GM18511 (cell line): ENCODE data around the gene MPO.

Source experiments
- ATAC-seq: cut with Tn5 transposase; IDR thresholded peaks from one replicate; pipeline ENCODE4 v1.9.1; 2021; ENCODE audit warnings: mild to moderate bottlenecking, moderate library complexity; ENCODE audit not compliant: unreplicated experiment

MPO gene

DNA sequence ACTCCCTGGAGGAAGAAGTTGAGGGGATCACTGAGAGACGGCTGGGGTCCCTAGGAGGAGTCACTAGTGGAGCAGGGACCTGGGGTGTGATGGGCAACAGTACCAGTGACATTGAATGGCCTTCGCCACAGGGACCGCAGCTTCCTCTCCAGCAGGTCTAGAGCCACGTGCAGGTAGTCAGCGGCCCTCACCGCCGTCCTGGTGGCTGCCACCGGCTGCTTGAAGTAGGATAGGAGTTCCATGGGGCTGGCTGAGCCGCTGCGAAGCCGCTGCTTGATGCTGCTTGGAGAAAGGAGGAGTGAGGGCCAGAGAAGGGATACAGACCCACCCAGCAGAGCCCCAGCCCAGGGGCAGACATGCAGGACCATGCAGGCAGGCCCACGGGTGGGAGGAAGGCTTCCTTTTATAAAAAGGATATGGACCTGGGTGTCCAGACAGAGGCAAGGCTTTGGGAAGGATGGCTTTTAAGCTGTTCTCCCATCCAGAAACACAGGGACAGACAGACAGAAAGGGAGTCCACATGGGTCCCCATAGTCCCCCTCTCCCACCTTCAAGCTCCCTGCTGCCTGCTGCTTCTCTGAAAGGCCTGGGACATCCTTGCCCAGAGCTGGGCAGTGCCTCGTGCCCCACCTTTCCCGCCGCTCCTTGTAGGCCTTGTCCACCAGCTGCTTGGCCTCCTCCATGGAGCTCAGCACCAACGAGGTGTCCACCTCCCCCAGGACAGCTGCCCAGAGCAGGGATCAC, 827 bp downstream of the MPO start:
- ATAC-seq: no peak

DNA sequence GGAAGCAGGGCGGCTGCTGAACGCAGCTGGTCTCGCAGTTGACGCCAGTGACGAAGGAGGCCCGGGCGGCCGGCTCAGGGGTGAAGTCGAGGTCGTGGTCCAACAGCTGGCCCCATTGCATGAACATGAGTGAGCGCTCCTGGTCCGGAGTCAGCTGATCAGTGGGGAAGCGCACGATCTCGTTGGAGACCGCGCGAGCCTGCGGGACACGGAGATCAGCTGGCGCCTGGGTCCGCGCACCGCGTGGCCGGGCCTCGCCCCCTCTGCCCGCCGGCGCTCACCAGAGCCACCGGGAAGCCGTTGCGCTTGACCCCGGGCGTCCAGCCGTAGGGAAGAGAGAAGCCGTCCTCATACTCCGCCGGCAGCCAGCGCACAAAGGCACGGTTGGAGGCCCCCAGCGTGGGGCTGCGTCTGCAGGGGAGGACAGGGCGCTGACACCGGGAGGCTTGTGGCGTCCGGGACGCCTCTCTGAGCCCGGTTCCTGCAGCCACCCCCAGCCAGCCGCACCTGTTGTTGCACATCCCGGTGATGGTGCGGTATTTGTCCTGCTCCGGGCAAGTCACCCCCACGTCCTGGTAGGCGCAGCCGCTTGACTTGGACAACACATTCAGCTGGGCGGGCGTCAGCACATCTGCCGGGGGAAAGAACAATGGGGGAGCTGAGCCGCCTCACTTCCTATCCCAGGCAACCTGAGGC, 1.6 kb downstream of the MPO start:
- no peak for ATAC-seq

DNA sequence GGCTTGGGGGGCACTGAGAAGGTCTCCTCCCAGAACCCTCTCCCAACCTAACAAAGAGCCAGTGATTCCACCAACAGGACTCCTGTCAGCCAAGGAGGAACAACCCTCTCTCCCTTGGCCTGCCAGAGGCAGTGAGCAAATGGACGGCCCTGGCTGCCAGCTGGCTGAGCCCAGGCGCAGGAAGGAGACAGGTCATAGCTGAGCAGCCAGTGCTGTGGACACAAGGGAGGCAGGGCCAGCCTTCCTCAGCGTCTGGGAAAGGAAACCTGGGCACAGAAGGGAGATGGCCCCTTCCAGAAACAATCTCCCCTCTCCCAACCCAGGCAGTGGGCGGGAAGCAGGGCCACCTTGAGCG, 2.1 kb downstream of the MPO start:
- ATAC-seq: no peak

DNA sequence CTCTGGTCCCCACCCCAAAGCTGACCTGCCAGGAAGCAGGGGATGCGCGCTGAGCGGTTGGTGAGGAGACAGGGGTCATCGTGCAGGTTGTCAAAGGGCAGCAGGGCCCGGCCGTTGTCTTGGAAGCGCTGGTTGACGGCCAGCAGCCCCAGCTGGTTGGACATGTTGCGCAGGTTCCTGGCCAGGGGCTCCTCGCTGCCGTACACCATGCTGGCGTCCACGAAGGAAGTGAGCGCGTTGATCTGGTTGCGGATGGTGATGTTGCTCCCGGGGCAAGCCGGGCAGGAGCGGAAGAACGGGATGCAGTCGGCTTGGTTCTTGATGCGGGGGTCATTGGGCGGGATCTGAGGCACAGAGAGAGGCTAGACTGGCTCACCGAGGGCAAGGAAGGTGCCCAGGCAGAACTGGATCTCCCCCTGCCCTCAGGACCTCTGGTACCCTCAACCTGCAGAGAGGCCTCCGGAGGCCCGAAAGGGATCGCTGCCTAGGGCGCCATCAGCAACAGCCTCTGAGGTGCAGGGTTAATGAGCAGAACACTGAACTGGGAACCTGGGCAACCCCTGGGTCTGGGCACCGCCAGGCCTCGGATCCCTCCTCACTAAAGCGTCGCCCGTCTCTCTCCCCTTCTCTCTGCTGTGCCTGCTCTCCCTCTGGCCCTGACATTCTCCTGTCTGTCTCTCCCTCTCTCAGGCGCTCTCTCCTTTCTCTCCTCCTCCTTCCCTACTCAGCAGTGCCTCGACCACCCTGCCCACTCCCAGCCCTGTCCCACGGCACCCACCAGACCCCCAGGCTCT, 2.7 kb downstream of the MPO start:
- ATAC-seq: no peak

DNA sequence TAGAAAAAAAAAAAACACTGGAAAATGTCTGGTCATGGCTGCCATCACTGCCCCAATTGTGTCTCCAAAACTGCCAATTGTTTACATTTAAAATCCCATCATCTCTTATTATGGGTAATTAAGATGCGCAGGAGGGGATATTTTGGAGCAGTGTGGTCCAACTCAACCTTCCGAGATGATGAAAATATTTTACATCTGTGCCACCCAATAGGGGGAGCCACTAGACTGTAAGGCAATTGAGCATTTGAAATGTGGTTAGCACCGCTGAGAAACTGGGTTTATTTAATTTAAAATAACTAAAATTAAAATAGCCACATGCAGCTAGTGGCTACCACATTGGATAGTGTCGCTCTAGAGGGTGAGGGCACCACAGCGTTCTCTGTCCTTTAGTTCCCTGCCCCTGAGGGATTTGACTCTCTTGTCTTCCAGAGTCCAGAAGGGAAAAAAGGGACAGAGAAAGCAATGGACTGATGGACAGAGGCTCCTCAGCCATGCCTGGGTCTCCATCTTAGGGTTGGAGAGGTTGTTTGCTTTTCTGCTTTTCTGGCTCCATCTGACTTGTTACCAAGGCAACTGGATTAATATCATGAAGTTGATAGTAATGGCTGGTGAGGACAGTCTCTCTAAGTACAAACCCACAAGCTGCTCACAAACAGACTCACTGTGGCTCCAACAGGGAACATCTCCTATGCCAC, 3.5 kb downstream of the MPO start:
- no peak for ATAC-seq

DNA sequence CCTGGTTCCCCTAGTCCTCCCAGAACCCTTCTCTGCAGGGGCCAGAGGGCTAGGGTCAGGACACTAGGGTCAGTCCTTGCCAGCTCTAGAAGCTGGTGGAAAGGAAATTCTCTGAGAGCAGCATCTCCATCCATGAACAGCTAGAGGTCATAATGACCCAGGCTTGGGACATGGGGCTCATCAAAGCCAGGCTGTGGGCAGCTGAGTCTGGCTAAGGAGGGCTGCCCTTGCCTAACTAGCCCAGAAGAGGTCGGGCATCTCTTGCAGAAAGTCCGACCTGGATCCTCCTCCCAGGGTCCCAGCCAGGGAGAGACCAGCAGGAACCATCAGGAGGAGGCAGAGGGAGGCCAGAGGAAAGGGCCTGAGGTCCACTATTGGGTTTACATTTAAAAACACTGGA, 4.3 kb downstream of the MPO start:
- ATAC-seq: no peak

DNA sequence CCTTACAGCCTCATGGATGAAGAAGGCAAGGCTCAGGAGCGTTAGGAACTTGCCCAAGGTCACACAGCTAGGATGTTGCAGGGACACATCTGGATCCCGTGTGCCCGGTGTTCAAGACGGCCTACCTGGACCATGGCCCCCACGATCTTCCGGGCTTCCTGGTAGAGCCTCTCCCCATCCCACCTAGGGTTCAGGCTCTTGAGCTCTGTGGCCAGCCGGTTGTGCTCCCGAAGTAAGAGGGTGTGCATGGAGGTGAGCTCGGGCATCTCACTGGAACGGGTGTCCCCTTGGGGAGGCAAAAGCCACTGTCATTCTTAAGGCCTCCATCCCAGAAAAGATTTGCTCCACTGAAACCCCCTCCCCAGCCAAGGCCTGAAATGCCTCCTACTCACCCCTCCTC, 5.3 kb downstream of the MPO start:
- ATAC-seq: no peak

DNA sequence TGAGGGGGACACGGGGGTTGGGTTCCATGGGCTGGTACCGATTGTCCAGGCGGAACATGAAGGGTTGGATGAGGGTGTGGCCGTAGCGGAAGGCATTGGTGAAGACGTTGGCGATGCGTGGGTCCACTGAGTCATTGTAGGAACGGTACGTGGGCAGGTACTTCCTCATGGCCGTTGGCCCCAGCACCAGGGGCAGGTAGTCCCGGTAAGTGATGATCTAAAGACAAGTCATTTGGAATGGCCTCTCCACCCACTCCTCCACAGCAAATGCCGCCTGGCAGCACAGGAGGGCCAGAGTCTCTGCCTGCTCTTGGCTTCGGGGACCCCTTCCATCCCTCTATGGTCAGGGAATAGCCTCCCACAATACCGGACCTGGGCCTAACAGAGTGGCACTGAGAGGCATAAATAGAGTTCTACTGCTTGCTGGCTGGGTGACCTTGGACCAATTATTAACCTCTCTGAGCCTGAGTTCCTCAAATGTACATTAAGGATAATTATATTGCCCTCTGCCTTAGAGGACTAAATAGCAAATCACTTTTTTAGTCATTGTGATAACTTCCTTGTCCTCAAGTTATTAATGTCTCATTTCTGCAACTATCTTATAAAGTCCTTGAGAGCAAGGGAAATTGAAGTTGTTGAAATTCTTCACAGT, 7.2 kb downstream of the MPO start:
- no peak for ATAC-seq

DNA sequence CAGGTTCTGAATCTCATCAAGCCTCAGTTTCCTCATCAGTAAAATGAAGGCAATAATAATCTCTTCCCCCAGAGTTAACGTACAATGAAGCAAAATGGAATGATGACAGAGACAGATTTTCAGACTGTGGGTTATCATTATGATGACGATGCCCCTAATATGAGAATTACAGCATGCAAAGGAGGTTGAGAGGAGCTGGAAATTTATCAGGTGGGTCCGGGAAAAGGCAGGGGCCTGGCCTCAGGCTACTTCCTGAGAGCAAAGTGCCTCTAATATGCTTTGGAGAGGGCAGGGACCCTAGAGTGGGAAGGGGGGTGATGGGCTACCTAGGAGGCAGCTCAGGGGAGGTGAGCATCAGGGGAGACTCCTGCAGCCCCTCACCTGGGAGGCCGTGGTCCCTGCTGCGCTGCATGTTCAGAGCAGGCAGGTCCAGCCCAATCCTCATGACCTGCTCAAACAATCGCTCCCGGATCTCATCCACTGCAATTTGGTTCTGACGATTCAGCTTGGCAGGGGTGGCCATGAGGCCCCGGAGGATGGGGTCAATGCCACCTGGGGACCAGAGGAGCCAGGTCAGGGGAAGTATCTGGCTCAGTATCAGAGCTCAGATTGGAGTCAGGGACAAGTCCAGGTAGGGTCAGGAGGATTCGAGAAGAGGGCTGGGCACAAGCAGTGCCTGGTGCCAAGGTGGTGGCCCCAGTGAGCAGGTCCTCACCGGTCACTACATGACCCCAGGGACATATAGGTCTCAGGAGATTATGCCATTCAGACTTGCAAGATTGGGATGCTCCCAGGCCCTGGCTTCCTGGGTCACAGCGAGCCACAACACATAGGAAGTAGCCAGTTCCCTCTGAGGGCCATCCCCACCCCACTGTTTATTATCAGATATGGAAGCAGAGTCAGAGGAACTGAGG, 8.1 kb downstream of the MPO start:
- ATAC-seq: no peak

DNA sequence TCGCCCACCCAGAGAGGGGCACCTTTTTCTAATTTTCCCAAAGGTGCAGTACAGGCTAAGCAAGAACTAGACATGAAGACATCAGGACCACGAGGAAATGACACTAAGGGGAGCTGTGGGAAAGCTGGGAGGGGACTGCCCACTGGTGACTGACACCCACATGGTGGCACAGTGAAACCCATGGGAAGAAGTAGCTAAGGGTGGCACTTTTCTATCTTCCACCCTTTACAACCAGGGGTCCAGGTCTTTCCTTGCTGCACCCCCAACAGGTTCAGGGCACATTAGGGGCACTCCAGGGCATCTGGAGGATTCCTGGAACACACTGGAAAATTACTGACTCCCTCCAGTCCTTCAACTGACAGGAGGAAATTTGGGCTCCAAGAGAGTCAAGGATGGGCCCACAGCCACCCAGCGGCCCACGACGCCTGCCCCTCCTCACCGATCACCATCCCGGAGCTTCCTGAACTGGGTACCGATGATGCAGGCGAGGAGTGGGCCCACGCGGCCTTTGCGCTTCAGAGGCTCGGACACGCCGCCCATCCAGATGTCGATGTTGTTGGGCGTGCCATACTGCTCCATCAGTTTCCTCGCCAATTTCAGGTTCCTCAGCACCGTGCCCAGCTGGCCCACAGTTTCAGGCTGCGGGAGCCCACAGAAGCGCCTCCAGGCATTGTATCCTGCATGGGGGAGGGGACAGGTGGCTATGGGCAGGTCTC, 9.4 kb downstream of the MPO start:
- no peak for ATAC-seq

DNA sequence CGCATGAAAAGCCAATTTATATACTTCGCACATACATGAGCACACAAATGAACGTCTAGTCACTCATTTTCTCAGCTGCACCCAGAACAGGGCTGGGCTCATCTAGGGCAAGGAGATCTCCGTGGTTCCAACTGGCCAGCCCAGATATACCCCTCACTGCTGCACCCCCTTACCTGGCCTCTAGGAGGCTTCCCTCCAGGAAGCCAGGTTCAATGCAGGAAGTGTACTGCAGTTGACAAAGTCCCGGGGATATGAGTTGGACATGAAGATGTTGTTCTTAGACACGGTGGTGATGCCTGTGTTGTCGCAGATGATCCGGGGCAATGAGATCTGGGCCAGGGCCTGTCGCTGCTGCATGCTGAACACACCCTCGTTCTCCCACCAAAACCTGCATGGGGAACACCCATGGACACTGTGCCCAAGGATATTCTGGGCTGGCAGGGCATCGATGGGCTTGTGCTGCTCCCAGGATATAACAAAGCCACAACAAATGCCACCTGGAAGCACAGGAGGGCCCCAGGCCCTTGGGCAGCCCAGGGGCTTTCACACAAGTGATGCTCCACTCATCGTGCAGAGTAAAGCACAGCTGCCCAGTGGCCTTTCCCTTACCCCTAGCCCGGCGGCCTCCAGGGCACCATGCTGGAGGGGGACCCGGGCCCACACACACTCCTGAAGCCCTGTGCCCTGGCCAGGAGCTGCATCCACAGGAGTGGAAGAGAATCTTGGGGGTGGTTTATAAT, 10.1 kb downstream of the MPO start:
- no peak for ATAC-seq

DNA sequence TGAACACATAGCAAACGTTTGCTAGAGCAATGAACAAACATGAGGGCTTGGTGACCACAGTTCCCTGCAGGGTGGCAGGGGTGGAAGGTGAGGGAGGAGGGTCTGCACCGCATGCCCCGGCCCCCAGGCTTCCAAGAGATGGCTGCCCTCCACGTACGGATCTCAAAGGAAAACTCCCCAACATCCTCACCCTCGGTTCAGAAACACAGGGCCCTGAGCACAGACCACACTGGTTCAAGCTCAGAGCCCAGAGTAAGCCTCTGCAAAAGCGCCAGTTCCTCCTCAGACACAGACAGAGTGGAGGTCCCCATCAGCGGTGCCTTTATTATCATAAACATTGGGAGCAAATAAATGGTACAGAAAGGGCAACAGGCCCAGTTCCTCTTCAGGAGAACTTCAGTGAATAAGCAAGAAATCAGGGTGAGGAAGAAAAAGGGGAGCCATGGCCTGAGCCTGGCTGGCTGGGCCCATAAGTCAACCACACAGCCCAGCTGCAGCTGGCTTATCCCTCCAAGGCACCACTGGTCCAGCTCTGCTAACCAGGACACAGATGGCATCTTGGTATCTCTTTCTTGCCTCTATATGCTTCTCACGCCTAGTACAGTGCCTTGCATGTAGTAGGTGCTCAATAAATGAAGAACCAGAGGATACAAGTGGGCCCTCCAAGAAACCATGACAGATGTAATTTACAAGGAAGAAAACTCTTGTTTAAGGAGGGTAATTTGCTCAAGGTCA, 11.0 kb downstream of the MPO start:
- ATAC-seq: no peak

DNA sequence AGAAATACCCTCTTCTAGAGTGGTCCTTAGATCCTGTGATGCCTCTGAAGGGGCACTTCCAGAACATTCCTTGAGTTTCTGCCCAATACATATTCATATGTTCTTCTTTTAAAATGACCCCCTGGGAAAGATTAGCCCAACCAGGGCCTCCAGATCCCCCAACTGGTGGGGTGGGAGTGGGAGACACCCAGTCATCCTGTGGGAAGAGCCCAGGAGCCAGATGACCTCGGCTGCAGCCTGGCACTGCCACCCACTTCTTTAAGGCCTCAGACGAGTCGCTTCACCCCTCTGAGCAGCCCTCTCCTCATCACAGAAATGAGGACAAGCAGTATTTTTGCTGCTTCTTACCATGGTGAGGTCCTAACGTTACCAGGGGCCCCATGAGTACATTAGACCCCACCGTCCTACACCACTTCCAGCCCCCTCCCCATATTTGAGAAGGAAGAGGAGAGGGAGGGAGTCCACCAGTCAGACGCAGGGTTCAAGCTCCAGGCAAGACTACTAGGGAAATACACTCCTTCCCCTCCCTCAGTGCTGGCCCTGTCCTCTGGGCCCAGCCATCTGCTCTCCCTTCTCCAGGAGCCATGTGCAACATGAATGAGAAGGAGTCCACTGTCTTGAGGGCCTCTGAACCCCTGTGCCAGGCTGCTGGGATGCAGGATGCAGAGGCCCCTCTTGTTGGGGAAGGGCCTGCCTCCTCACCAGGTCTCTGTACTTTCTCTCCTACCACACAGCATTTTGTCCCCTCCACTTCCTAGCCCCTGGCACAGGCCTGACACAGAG, 11.8 kb downstream of the MPO start:
- ATAC-seq: no peak

DNA sequence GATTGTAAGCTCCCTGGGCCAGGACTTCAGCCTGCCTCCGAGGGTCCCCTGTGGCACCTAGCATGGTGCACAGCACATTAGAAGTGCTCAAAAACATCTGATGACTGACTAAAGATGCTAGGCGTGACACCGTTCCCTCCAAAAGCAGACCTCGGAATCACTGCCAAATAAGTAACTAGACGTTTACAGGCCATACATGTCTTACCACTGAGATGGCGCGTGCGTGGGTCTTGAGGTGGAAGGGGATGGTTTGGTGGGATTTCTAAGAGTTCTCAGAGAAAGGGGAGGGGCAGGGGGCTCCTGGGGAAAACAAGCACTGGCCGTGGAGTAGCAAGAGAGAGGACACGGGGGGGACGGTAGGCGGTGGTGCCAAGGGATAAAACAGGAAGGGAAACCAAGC, 12.4 kb downstream of the MPO start:
- ATAC-seq: no peak

DNA sequence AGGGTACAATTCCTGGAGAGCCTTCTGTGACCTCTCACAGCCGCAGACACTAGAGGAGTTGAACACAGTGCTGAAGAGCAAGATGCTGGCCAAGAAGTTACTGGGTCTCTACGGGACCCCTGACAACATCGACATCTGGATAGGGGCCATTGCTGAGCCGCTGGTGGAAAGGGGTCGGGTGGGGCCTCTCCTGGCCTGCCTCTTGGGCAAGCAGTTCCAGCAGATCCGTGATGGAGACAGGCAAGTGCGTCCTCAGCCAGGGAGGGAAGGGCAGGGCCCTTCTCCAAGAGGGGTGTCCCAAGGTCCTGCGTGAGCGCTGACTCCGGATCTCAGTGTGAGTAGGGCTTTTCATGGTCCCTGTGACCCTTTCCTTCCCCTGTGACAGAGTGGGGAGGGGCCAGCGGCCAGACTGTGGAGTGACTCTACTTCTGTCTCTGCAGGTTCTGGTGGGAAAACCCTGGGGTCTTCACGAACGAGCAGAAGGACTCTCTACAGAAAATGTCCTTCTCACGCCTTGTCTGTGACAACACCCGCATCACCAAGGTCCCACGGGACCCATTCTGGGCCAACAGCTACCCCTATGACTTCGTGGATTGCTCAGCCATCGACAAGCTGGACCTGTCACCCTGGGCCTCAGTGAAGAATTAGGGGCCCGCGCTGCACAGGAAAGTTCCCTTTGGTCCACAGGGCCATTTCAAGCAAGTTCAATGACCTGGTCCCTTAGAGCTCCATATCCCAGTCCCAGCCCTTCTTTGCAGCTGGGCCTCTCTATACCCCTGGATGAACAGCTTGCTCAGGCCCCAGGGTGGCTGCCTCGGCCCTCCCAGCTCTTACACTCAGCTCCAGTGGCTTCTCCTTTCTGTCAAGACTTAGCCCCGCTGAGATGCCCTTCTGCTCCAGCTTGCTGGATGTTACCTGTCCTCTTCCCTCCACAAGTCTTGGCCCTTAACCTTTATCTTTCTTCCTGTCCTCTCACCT, 13.1 kb downstream of the MPO start:
- no peak for ATAC-seq
